ENCODE results near the gene CR1.
"Not testable (repeated sequence)": the region's sequence is repeated elsewhere in the genome, so short reads cannot be mapped to it uniquely, and the experiment has no call there.

The CR1 gene

DNA sequence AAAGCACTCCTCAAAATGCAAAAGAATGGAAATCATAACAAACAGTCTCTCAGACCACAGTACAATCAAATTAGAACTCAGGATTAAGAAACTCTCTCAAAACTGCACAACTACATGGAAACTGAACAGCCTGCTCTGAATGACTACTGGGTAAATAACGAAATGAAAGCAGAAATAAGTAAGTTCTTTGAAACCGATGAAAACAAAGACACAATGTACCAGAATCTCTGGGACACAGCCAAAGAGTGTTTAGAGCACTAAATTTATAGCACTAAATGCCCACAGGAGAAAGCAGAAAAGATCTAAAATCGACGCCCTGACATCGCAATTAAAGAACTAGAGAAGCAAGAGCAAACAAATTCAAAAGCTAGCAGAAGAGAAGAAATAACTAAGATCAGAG, 95.2 kb downstream of the CR1 start:
- DNase-seq: not testable (repeated sequence)

DNA sequence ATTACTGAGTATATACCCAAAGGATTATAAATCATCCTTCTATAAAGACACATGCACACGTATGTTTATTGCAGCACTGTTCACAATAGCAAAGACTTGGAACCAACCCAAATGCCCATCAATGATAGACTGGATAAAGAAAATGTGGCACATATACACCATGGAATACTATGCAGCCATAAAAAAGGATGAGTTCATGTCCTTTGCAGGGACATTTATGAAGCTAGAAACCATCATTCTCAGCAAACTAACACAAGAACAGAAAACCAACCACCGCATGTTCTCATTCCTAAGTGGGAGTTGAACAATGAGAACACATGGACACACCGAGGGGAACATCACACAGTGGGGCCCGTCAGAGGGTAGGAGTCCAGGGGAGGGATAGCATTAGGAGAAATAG, 98.1 kb downstream of the CR1 start:
- not testable (repeated sequence) for DNase-seq

- DNase-seq: no peak
Observed at GRCh38 chr1:207603777-207604176, 107.8 kb downstream of the CR1 start.

DNA sequence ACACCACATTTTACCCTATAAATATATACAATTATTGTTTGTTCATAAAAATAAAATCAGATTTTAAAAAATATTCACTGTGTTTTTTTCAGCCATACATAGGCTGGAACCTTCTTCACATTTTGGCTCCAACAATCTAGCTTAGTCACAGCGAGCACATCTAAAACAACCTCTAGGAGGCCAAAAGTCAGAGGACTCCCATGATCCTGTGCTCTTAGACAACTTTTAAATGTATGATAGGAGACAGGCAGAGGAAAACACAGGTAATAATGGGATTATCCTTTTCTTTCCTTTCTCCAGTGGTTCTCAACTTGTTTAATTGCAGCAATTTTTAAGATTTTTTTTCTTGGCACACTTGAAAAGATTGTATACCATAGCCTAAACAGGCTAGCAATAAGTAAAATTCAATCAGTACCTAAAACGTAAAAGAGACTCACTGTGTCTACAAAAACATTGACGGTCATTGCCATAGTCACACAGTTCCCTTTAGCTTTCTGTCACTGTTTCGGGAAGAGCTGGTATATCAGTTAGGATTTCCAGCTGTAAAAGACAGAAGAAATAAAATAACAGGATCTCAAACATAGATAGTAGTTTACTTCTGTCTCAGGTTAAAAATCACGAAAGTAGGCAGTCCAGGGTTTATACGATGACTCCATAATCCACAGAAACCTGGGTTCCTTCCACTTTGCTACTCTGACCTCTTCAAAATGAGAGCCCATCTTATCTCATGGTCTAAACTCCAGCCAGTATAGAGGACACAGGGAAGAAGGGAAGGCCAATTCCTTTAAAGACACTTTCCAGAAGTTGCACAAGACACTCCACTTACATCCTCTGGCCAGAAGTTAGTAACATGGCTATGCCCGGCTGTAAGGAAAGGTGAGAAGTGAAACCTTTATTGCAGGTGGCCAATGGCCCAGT, 109.7 kb downstream of the CR1 start:
- DNase-seq: no peak

DNA sequence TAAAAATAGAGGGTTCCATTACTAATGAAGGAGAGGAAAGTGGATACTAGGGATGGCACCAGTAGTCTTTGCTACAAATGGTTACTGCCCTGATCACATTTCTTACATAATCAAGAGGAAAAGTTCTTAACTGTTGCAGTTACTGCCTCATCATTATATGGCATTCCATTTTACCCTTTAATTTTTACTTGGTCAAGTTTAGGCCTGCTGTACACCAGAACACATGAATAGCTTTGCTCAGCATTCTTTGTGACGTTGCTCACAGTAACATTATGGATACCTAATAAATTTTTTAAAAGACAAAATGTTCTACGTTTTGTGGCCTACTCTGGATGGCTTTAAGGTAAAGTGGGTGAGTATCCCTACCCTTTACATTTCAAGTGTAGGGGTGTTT, 110.4 kb downstream of the CR1 start:
- DNase-seq: no peak

DNA sequence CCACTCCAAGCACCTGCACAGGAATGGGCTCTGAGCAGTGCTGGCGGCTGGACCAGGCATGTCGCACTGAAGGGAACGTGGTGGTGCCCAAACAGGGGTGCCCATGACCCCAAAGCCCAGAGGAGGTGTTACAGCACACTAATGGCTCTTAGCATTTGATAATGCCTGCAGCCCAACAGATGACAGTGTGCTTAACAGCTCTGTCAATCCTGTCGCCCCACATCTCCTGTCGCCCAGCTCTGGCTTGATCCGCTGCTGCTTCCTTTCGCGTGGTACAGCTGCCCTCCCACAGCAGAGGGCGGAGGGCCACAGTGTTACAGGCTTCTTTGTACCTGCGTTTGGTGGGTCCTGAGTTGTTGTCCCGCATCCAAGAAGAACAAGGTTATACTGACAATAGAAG, 116.8 kb downstream of the CR1 start:
- DNase-seq: no peak

- peak in 1 of 5 experiments; percentile 47 for DNase-seq
Observed at GRCh38 chr1:207619871-207620542, 124.0 kb downstream of the CR1 start.

DNA sequence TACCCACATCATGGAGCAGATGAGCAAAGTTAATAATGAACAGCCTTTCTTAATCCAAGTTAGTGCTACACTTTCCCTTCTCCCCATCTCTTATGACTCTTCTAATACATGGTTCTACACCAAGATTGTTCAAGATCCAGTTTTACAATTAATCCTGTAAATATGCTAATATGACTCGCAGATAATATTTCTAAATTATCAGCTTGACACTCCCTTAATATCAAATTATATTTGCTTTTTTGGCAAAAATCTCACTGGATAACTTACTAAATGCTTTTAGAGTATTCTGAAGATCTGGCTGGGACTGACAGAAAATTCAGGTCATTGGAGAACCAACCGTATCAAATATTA, 124.6 kb downstream of the CR1 start:
- no peak for DNase-seq

DNA sequence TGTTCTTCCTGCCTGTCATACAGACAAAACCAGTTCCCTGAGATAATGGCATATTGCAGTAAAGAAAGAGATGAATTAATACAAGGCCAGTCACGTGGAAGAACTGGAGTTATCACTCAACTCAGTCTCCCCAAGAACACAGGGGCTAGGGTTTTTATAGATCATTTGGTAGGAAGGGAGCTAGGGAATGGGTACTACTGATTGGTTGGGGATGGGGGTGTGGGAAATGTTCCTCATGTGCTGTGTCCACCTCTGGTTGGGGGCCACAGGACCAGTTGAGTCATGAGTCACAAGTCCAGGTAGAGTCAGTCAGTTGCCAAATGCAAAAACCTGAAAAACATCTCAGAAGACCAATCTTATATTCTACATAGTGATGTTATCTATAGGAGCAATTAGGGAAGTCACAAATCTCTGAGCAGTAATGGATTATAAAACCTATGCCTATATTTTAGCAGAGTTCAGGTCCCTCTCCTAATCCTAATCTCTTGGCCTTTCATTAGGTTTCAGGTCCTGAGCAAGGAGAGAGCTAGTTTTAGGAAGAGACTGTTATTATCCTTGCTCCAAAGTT, 129.6 kb downstream of the CR1 start:
- DNase-seq: not testable (repeated sequence)

DNA sequence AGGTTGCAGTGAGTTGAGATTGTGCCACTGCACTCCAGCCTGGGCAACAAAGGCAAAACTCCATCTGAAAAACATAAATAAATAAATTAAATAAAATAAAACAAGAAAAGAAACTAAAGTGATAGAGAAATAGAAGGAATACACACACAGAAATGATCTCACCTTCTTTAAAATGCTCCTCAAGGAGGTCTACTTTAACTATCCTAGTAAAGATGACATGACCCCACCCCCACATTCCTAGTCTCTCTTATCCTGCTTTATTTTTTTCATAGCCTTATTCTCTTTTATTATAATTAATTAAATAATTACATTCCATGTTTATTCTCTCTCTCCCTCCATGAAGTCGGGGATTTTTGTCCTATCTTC, 131.0 kb downstream of the CR1 start:
- no peak for DNase-seq

DNA sequence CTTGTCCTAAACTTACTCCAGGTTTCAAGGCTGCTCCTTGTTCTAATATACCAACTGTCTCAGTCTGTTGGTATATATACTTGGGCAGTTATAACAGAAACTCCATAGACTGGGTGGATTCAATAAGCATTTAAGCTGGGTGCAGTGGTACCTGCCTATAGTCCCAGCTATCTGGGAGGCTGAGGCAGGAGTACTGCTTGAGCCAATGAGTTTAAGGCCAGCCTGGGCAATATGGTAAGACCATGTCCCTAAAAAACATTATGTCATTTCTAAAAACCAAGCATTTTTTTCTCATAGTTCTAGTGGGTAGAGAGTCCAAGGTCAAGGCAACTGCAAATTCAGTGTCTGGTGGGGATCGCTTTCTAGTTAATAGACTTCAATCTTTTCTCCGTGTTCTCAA, 131.5 kb downstream of the CR1 start:
- no peak for DNase-seq

DNA sequence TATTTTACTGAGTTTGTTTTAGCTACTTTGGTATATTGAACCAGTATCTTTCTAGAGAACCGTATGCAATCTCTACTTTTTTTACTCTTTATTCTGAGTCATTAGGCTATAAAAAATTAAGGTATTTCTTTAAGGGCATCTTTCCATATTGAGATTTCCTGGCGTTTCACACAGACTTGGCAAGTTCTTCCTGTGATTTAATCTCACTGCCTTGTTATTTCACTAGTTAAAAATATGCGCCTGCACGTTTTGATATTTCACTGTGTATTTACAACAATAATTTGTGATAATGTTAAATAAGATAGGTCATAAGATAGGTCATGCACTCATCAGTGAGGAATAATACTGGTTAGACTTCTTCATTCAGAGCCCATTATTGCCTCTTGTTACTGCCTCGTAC, 132.8 kb downstream of the CR1 start:
- DNase-seq: no peak

DNA sequence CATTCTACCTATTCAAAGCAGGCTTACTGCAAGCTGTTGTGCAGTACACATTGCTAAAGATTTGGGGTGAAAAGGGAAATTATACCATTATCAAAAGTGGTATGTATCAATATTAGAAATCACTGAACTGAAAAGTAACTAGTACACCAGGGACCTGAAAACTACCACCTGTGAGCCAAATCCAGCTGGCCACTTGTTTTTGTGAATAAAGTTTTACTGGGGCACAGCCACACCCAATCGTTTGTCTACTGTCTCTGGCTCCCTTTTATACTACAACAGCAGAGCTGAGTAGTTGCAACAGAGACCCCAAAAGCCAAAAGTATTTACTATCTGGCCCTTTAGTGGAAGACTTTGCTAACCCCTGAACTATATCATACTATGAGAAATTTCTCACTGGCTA, 135.2 kb downstream of the CR1 start:
- DNase-seq: no peak

- no peak for DNase-seq
Observed at GRCh38 chr1:207633226-207633625, 137.3 kb downstream of the CR1 start.

DNA sequence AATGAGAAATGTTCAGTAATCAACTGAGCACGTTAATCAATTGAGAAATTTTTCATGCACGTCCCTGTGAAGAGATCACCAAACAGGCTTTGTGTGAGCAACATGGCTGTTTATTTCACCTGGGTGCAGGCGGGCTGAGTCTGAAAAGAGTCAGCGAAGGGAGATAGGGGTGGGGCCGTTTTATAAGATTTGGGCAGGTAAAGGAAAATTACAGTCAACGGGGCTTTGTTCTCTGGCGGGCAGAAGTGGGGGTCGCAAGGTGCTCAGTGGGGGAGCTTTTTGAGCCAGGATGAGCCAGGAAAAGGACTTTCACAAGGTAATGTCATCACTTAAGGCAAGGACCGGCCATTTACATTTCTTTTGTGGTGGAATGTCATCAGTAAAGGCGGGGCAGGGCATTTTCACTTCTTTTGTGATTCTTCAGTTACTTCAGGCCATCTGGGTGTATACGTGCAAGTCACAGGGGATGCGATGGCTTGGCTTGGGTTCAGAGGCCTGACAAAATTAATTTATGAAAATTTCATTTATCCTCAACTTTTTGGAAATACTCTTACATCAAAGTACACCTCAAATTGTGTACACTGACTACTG, 137.8 kb downstream of the CR1 start:
- not testable (repeated sequence) for DNase-seq

GRCh38 chr1:207634293-207634692, 138.3 kb downstream of the CR1 start:
- DNase-seq: not testable (repeated sequence)

GRCh38 chr1:207635569-207636186, 139.7 kb downstream of the CR1 start:
- not testable (repeated sequence) for DNase-seq

DNA sequence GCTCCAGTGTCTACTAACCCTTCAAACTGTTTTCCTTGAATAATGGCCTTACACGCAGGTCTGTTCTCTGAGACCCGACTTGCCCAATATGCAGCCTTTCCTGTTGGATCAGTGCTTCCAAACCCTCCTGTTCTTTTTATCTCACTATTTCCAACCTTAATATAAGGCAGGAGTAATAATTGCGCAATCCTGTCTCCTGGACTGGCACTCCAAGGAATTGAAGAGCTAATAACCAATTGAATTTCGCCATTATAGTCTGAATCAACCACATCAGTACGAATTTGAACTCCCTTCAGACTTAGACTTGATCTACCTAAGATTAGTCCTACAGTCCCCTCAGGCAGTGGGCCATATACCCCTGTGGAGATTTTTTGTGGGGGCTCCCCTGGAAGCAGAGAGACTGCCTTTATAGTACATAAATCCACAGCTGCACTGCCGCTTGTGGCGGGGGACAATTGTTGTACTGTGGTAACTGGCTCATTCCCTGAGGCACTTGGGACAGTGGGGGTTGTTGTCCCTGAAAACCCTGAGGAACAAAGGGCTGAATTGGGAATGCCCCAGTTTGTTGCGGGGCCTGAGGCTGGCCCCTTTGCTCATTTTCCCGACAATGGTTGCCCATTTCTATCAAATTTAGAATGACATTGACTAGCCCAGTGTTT, 142.7 kb downstream of the CR1 start:
- not testable (repeated sequence) for DNase-seq

- DNase-seq: not testable (repeated sequence)
Observed at GRCh38 chr1:207639362-207639761, 143.4 kb downstream of the CR1 start.

DNA sequence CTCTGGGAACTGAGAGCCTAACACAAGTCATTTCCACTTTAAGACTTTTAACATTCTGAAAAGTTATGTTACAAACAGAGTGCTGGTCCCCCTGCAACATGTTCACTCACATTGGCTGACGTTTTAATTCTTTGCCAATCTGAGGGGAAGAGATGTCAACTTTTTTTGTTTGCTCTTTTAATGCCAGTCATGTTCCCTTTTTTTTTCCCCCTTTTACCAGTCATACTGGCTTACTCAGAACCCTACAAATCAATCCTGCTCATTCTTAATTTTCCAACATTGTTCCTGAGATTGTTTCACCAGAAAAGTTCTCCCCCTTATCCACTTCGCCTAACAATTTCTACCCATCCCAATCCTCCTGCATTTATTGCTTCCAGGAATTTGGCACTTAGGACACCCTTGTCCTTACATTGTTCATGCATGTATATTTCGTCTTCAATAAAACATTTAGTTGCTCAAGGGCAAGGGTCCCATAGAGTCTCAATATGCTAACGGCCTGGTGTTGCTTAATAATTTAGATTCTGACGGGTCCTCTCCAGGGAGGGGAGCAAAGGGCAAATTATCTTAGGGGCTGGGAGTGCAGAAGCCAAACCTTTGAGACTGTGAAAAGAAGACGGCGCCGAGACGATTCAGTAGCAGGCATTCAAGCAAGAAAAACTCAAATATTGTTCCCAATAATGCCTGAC, 148.4 kb downstream of the CR1 start:
- DNase-seq: no peak

GRCh38 chr1:207644852-207645634, 149.1 kb downstream of the CR1 start, which contains the start of gene CR1L:
CR1L (plus strand) TSS chr1:207645133; CDS start chr1:207645234, 101 bp downstream.
- peak; percentile 29 to 69 (median 47) for DNase-seq
